HG03045 (cell line): ENCODE data around the gene ZBTB26.
A peak's percentile ranks its signal among the peaks of the same experiment; 100 is the strongest.
"Not testable (repeated sequence)": the region's sequence is repeated elsewhere in the genome, so short reads cannot be mapped to it uniquely, and the experiment has no call there.

Experiments used
- ATAC-seq: cut with Tn5 transposase; IDR thresholded peaks from one replicate; pipeline ENCODE4 v1.9.1; 2021; ENCODE audit warnings: mild to moderate bottlenecking, moderate library complexity; ENCODE audit not compliant: unreplicated experiment

ZBTB26 gene

DNA sequence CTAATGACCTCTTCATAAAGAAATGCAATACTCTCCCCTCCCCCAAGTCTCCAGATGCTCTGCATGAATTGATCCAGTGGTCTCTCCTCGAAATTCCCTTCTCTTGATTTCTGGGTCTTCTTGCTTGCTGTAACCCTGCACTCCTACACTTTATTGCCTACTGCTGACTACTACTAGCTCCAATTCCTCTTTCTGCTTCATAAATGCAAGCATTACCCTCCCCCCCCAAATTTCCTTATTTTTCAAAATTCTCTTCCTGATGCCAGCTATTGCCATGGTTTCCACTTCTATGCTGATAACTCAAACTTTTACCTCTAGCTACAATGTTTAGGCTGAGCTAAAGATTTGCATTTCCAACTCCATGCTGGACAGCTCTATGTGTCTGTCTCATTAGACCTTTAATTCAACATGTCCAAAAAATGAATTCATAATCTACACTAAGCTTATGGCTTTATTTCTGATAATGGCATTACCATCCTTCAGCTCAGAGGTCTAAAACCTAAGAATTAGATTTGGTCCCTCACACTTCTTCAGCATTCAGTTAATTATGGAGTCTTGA is 1.4 kb downstream of the ZBTB26 start:
- ATAC-seq, result no peak

DNA sequence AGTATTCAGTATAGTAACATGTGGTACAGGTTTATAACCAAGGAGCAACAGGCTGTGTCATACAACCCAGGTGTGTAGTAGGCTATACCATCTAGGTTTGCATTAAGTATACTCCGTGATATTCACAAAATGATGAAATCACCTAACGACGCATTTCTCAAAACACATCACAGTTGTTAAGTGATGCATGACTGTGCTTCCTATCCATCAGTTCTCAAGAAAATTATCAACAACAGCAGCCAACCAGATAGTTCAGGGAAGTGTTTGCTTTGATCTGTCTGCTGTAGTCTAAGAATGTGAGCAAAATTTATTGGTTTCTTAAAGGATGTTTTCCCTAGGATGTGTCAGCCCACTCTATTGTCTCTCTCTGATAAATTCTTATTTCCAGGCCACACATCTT is 7.4 kb downstream of the ZBTB26 start:
- no peak for ATAC-seq

DNA sequence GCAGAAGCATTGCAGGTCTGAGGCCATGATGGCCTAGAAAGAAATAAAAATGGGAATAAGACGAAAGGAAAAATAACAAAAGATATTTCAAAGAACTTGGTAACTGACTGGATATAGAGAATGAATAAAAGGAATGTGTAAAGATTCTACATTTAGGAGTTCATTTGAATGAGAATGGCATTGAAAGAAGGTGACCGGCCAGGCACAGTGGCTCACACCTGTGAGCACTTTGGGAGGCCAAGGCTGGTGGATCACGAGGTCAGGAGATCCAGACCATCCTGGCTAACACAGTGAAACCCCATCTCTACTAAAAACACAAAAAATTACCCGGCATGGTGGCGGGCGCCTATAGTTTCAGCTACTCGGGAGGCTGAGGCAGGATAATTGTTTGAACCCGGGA is 8.6 kb downstream of the ZBTB26 start:
- no peak for ATAC-seq

GRCh38 chr9:122918310-122918709 is 13.0 kb downstream of the ZBTB26 start:
- no peak for ATAC-seq

- peak; percentile 98 for ATAC-seq
Observed at GRCh38 chr9:122912964-122913673, 18.2 kb downstream of the ZBTB26 start, which contains the start of gene ZBTB6. Gene ZBTB6, minus strand, starts transcription at chr9:122913323. Its CDS starts 1,251 bp downstream, at chr9:122912072.

DNA sequence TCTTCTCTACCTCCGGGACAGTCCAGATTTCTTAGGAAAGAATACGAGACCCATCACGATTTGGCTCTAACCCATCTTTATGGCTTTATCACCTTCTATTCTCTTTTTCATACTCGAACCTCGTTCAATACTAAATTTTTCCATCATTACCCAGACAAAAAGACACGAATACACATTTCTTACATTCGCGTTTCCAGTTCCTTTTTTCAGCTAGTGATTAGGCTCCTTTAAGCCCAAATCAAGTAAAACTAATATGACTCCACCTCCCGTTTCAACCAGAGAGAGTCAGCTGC is 18.7 kb downstream of the ZBTB26 start:
- ATAC-seq, result no peak

GRCh38 chr9:122906122-122906521 is 25.2 kb downstream of the ZBTB26 start:
- ATAC-seq, result not testable (repeated sequence)

DNA sequence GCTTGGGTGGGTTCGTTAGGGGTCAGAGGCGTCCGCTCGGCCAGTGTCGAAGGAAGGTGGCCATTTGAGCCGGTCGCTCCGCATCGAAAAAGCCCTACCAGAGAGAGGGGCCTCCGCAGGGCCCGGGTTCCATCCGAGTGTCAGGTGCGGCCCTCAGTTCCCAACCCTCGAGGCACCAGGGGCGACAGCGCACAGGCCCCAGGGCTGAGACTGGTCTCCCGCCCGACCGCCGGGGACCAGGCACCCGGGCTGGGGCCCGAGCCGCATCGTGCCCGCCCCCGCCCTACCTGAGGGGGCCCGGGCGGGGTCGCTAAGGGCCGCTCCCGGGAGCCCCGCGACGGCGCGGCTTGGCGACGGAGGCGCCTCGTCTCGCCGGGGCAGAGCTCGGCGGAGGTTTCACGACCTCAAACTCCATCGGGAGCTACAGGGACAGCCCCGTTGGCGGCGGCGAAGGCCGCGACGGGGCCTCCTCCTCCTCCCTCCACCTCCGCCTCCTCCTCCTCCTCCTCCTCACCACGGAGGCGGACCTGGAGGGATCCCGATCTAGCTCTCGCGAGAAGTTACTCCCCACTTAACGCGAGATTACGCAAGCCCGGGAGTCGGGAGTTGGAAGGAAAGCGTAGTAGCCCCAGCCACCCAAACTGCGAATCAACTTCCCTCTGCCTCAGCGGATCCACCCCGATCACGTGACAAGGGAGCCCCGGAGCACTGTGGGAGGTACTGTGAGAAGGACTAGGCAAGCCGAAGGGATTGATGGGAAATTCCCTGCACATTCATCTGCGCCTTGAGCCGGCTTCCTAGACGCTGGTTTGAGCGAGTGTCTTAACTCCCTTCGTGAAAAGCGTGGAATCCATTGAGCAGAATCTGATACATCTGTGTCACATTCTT is 26.2 kb downstream of the ZBTB26 start, which contains the start of gene RC3H2:
RC3H2 (minus strand) TSS at position 537 of the 888 bp plus-strand sequence. CDS start 7,850 bp downstream, outside the sequence.
- ATAC-seq, result peak; percentile 88

- ATAC-seq, result peak; percentile 27
Observed at GRCh38 chr9:122904466-122904822, 26.9 kb downstream of the ZBTB26 start.

DNA sequence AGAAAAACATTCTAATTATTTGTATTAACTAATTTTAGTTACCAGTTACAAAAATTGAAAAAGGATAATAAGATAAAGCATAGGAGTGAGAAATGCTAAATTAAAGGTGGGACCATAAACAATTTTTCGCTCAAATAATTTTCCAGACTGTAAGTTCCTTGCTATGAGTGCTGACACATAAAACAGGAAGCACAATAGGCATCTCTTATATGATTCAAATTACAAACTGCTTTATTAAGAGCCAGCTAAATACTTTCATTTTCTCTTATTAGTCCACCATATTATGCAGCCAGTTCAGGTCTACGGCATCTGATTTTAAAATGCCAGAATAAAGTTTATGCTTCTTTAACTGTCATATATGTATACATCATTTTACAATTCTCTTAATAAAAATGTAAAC is 30.5 kb downstream of the ZBTB26 start:
- ATAC-seq, result no peak

DNA sequence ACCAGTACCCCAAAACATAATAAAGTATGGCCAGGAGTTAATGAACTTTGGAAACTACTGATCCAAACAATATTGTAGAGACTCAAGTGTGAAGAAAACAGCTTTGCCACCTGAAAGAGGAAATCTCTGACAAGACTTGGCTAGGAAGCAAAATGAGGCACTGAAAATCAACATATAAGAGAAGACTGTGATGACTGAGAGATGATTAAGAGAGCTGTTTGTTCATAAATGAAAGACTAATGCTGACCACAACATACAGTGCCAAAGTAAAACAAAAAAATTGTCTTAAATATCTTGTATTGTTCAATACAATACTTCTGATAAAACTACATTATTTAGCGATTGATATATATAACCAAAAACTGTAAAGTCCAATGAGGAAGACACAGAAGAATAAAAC is 33.3 kb downstream of the ZBTB26 start:
- no peak for ATAC-seq

GRCh38 chr9:122888480-122888879 is 42.8 kb downstream of the ZBTB26 start:
- no peak for ATAC-seq

DNA sequence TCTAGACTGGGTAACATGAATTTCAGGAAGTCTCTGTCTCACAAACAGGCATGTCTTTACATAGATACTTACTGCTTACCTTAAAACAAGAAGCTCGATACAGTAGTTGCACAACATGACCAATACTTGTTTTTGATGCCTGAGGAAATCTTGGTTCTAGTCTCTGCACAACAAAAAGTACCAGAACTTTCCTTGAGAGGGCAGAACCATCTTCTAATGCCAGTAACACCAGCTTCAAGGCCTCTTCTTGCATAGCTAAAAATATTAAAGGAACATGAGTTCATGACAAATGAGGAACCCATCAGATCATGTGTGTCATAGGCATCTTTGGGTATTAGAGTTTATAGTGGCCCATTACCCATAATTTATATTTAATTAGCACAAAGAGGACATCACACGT is 48.2 kb downstream of the ZBTB26 start:
- no peak for ATAC-seq

- no peak for ATAC-seq
Observed at GRCh38 chr9:122879443-122879842, 51.9 kb downstream of the ZBTB26 start.

DNA sequence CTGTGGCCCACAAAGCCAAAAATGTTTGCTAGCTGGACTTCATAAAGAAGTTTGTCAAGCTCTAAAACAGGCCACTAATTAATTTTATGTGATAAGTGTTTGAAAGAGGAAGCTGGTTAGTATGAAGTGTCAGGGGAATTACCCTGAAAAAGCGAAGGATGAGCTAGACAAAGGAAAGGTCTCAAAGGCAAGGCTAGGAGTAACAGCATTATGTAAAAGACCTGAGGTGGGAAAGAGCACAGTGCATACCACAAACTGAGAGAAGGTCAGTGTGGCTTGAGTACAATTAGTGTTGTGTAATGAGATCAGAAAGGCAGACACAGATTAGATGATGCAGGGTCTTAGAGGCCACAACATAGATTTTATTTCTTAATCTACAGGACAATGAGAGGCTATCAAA is 55.8 kb downstream of the ZBTB26 start:
- ATAC-seq, result no peak

DNA sequence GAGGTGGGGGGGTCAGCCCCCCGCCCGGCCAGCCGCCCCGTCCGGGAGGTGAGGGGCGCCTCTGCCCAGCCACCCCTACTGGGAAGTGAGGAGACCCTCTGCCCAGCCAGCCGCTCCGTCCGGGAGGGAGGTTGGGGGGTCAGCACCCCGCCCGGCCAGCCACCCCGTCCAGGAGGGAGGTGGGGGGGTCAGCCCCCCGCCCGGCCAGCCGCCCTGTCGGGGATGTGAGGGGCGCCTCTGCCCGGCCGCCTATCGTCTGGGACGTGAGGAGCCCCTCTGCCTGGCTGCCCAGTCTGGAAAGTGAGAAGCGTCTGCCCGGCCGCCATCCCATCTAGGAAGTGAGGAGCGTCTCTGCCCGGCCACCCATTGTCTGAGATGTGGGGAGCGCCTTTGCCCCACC is 64.0 kb downstream of the ZBTB26 start:
- not testable (repeated sequence) for ATAC-seq

DNA sequence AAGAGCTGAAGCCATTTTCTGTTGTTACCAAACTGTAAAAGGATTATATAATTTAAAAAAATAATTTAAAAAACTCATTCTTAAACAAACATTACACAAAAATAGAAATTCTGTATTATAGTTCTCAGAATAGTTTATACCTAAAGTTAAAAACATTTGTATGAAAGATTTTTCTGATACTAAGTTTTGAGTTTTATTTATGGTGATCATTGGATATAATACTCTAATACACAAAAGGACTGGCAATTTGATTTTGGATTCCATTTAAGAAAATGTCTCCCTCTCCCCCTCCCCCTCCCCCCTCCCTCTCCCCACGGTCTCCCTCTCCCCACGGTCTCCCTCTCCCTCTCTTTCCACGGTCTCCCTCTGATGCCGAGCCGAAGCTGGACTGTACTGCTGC is 65.2 kb downstream of the ZBTB26 start:
- no peak for ATAC-seq
